K562 (cell line): ENCODE measurements around the gene YARS1. TPM values are rescaled to one million over a fixed set of nuclear protein-coding genes. Genes with fewer than 3 reads are reported as not detected.
A peak's percentile ranks its signal among the peaks of the same experiment; 100 is the strongest.

Experiments
- ATAC-seq: fragments of 200-7000 bp; cut with Tn5 transposase; 3 replicates; pipeline ENCODE4 v1.9.1; 2020; ENCODE audit warnings: moderate library complexity
- BruUV-seq: library from RNA; stranded (reverse); fragments of 400-500 nt; replicated peaks from 2 replicates; lab custom pipeline; 2021; lab: Mats Ljungman, UMichigan
- CTCF ChIA-PET: fragments of 300-600 bp; formaldehyde crosslinking; extraction: SDS; loops from one replicate; lab custom pipeline; 2021; ENCODE audit warnings: low intra/inter-chr PET ratio; lab: Yijun Ruan, JAX
- POLR2A ChIA-PET: fragments of 300-600, 350-650 bp; sonication (Branson Sonifier 250); formaldehyde crosslinking; extraction: SDS; loops from one replicate; lab custom pipeline; 2021; ENCODE audit warnings: antibody characterized with exemption, inconsistent platforms; lab: Yijun Ruan, JAX
- DNase-seq, 4 experiments: peaks; one replicate each; pipeline versions ENCODE4 v3.0.0 to v3.0.0-alpha.2; 2011 to 2018; ENCODE audit warnings: low spot score in 3 of 4, mixed read lengths in 3 of 4; ENCODE audit errors: extremely low read depth in 1 of 4
- FAIRE-seq: peaks from 2 replicates; lab custom pipeline; 2011; peaks lifted over from hg19 to GRCh38; lab: Jason Lieb, UNC
- H2AFZ ChIP-seq: 2 replicates; pipeline ENCODE4 v1.6.0; 2011; ENCODE audit warnings: low read depth, low read length, control low read depth, inconsistent platforms
- H3K27ac ChIP-seq: fragments of 200-600 bp; 3 replicates; pipeline ENCODE4 v1.8.0; 2011; ENCODE audit warnings: low read depth, mild to moderate bottlenecking, control low read depth, inconsistent platforms, low read length, moderate library complexity, mixed read lengths; ENCODE audit errors: extremely low read depth
- H3K27me3 ChIP-seq, 2 experiments: fragments of 300-600 bp in 1 of 2; 2 replicates in 1 of 2; 3 replicates in 1 of 2; pipeline versions ENCODE4 v1.6.0 to v1.8.0; 2011; ENCODE audit warnings: inconsistent platforms in 2 of 2, low read length in 2 of 2, mild to moderate bottlenecking in 1 of 2, mixed read lengths in 1 of 2, moderate library complexity in 1 of 2; ENCODE audit not compliant: control insufficient read depth in 2 of 2, insufficient read depth in 2 of 2
- H3K36me3 ChIP-seq: fragments of 300-600 bp; 3 replicates; pipeline ENCODE4 v1.8.0; 2011; ENCODE audit warnings: mild to moderate bottlenecking, low read length, inconsistent platforms; ENCODE audit not compliant: control insufficient read depth, insufficient read depth
- H3K4me1 ChIP-seq, 2 experiments: fragments of 200-600 bp in 1 of 2; replicated peaks in 1 of 2; 2 replicates in 1 of 2; 3 replicates in 1 of 2; pipeline versions ENCODE4 v1.5.1 to v1.8.0; 2011; ENCODE audit warnings: inconsistent platforms in 2 of 2, low read length in 2 of 2, mild to moderate bottlenecking in 1 of 2, mixed read lengths in 1 of 2, moderate library complexity in 1 of 2; ENCODE audit not compliant: control insufficient read depth in 2 of 2, insufficient read depth in 2 of 2
- H3K4me2 ChIP-seq: 2 replicates; pipeline ENCODE4 v1.6.1; 2011; ENCODE audit warnings: low read length, control low read depth, inconsistent platforms, mixed read lengths; ENCODE audit not compliant: insufficient read depth
- H3K4me3 ChIP-seq: fragments of 200-600 bp; sonication (generic), shearing (Covaris generic); 2 replicates; pipeline ENCODE4 v1.5.1; 2016; ENCODE audit warnings: control low read depth, inconsistent platforms
- H3K79me2 ChIP-seq: fragments of 200-600 bp; 3 replicates; pipeline ENCODE4 v1.8.0; 2011; ENCODE audit warnings: low read length, inconsistent platforms; ENCODE audit not compliant: control insufficient read depth, insufficient read depth
- H3K9ac ChIP-seq, 2 experiments: 2 replicates each; pipeline versions ENCODE4 v1.6.0 to v1.6.1; 2011; ENCODE audit warnings: low read depth in 2 of 2, low read length in 2 of 2, control low read depth in 1 of 2, inconsistent platforms in 1 of 2, mild to moderate bottlenecking in 1 of 2, mixed read lengths in 1 of 2; ENCODE audit not compliant: insufficient read depth in 1 of 2
- H3K9me1 ChIP-seq: one replicate; pipeline ENCODE4 v1.6.0; 2011; ENCODE audit warnings: inconsistent platforms, mild to moderate bottlenecking, low read length, moderate library complexity; ENCODE audit not compliant: control insufficient read depth, insufficient read depth
- H3K9me3 ChIP-seq: replicated peaks from 2 replicates; pipeline ENCODE4 v1.5.1; 2011; ENCODE audit warnings: low read depth, low read length, inconsistent platforms; ENCODE audit not compliant: control insufficient read depth, insufficient read depth
- H4K20me1 ChIP-seq: replicated peaks from 2 replicates; pipeline ENCODE4 v1.6.1; 2011; ENCODE audit warnings: low read length, inconsistent platforms, mixed read lengths; ENCODE audit not compliant: control insufficient read depth, insufficient read depth
- CTCF ChIP-seq, 3 experiments: IDR thresholded peaks in 2 of 3; conservative IDR thresholded peaks in 1 of 3; 2 replicates each; pipeline ENCODE4 v1.5.1; 2011 to 2012; ENCODE audit warnings: low read length in 3 of 3, mild to moderate bottlenecking in 3 of 3, control low read depth in 2 of 3, improper control_type of control experiment in 1 of 3, inconsistent platforms in 1 of 3, low read depth in 1 of 3, mixed read lengths in 1 of 3, moderate library complexity in 1 of 3; ENCODE audit not compliant: insufficient read depth in 2 of 3
- IRF9 ChIP-seq: fragments of 450-650 bp; IDR thresholded peaks from 2 replicates; pipeline ENCODE4 v1.6.1; 2016; ENCODE audit warnings: missing biosample characterization, missing genetic modification characterization
- MBD2 ChIP-seq: sonication (generic); IDR thresholded peaks from 2 replicates; pipeline ENCODE4 v1.6.1; 2016; ENCODE audit warnings: low read depth, borderline replicate concordance
- MEIS2 ChIP-seq: fragments of 450-650 bp; IDR thresholded peaks from 2 replicates; pipeline ENCODE4 v1.6.1; 2014; ENCODE audit warnings: mild to moderate bottlenecking; ENCODE audit not compliant: partially characterized antibody
- MLLT1 ChIP-seq, 2 experiments: fragments of 450-650 bp; IDR thresholded peaks; 2 replicates each; pipeline ENCODE4 v1.6.1; 2016
- NFE2L1 ChIP-seq: fragments of 450-650 bp; IDR thresholded peaks from 2 replicates; pipeline ENCODE4 v1.6.1; 2016; ENCODE audit warnings: missing genetic modification characterization, low read depth, mild to moderate bottlenecking, missing compliant biosample characterization, moderate library complexity, borderline replicate concordance
- NR0B1 ChIP-seq: fragments of 450-650 bp; IDR thresholded peaks from one replicate; pipeline ENCODE4 v1.6.1; 2018; ENCODE audit warnings: mild to moderate bottlenecking, moderate library complexity; ENCODE audit not compliant: partially characterized antibody
- PTBP1 ChIP-seq: fragments of 200-400 bp; formaldehyde crosslinking; IDR thresholded peaks from 2 replicates; pipeline ENCODE4 v1.6.1; 2017; ENCODE audit warnings: low read depth, low read length
- TRIM24 ChIP-seq, 2 experiments: fragments of 450-650 bp; IDR thresholded peaks; 2 replicates each; pipeline ENCODE4 v1.6.1; 2016
- ZNF263 ChIP-seq: sonication (generic); formaldehyde crosslinking; IDR thresholded peaks from 2 replicates; pipeline ENCODE4 v1.8.0; 2022; ENCODE audit warnings: mild to moderate bottlenecking, missing genetic modification reagents, borderline replicate concordance
- WGBS: fragments of 100-300 bp; shearing (Covaris generic); methylation state at CpG from one replicate; pipeline ENCODE4 v1.1.6; 2016; ENCODE audit warnings: low coverage, mixed read lengths; ENCODE audit not compliant: insufficient coverage; ENCODE audit errors: missing lambda C conversion rate; 5-methylcytosine and 5-hydroxymethylcytosine counted together
- in situ Hi-C: fragments of 300-500 bp; cut with MboI; formaldehyde crosslinking; loops from 4 replicates; pipeline ENCODE4 v1.15.0; 2018; ENCODE audit warnings: inconsistent platforms, mixed read lengths
- intact Hi-C: fragments of 100-400 bp; cut with micrococcal nuclease; formaldehyde crosslinking; loops from 2 replicates; pipeline ENCODE4 v1.14.2; 2022
- polyA plus RNA-seq, 8 experiments: library from polyadenylated mRNA; depleted of rRNA in 4 of 8; stranded (reverse) in 5 of 8; unstranded in 3 of 8; fragments of >200 nt; fragmentation: Nextera tagmentation in 2 of 8; fragmentation: Illumina TruSeq in 1 of 8; extraction: Ambion mirVana in 2 of 8; extraction: Trizol in 1 of 8; gene quantifications; 2 replicates each; pipeline versions ENCODE4 v1.2.1 to v1.2.3, GENCODE V29; 2011 to 2014; ENCODE audit warnings: inconsistent platforms in 1 of 8, missing spikeins in 1 of 8
- total RNA-seq, 7 experiments: library from RNA; depleted of rRNA in 6 of 7; stranded (reverse); fragments of >200 nt in 6 of 7; fragmentation: Illumina TruSeq in 2 of 7; extraction: Trizol in 2 of 7; gene quantifications; 2 replicates each; pipeline versions ENCODE4 v1.2.1 to v1.2.3, GENCODE V29; 2011 to 2021; ENCODE audit warnings: low replicate concordance in 1 of 7

Gene YARS1
- total and polyA plus RNA-seq, 9 of the 15 experiments (the other 6 are each of a cell fraction or from before 2014, with no cell fraction given) = 66.2 to 336 (median 201) TPM

GRCh38 chr1:32770741-32771548 lies 46.2 kb downstream of the YARS1 start (continued):
- TF ChIP-seq NR0B1 = no peak
- TF ChIP-seq, all 486 proteins: peak for 3

GRCh38 chr1:32770221-32770731 lies 46.9 kb downstream of the YARS1 start:
- in situ Hi-C loops = no loop called here
- Histone ChIP-seq H3K9me3 (no peaks in the 10 kb centered on the region), H3K27ac (no peak overlapping the region), H3K4me3 (no peak overlapping the region), H3K27me3 (no peaks in the 10 kb centered on the region), H3K36me3 (peaks cover 71% of the 10 kb centered on the region; the same call in 2 of the 3 replicates), H2AFZ (no peak overlapping the region), H3K9ac (0 out of 4 replicates have a peak overlapping the region, but pooled peaks of 1 of the 2 experiments have one; percentile 46), H3K9me1 (peaks cover 6% of the 10 kb centered on the region), H3K4me1 (peaks cover 12 to 45% of the 10 kb centered on the region in 2 experiments; a peak in 3 of 5 replicates), H4K20me1 (peaks cover 33% of the 10 kb centered on the region; the same call in 1 of the 2 replicates), H3K4me2 (no peak overlapping the region), H3K79me2 (peaks cover 17% of the 10 kb centered on the region; the same call in 2 of the 3 replicates)
- ChIA-PET CTCF (interaction anchor here (5.8 kb wide), 1 partner anchor 58 kb away, joined by 99 read pairs; no protein-coding TSS in a partner anchor), POLR2A (interaction anchor here (0.6 to 8.4 kb wide), 5 partner anchors 7 to 166 kb away, joined by 3 to 65 read pairs (median 4); no protein-coding TSS in a partner anchor)
- ATAC-seq (no peak), DNase-seq (peak in 1 of 4 experiments; percentile 32), FAIRE-seq (no peak)
- 90% methylated on average over 24 of the region's 25 CpGs for WGBS
- intact Hi-C loops = loop anchor here (5.0 kb wide), 2 partner anchors 102 to 248 kb away; partner anchors contain the start of gene FNDC5
- BruUV-seq = no TSS peak
- TF ChIP-seq ZNF263 (peak; percentile 72; the same call in 1 of the 2 replicates), MLLT1 (IDR thresholded peaks at IDR 0.05) (peak in 1 of 2 experiments; percentile 81; a peak in 1 of 4 replicates), IRF9 (no peak), MEIS2 (no peak), PTBP1 (no peak), CTCF (IDR thresholded peaks at IDR 0.05 in 2 of 3, conservative IDR thresholded peaks at IDR 0.05 in 1 of 3; ENCODE audit: insufficient read depth in 2 of 3, low read depth in 1 of 3, low read length in 3 of 3) (peak in 1 of 3 experiments; percentile 36; a peak in 2 of 6 replicates), MBD2 (no peak; the same call in 1 of the 2 replicates), TRIM24 (IDR thresholded peaks at IDR 0.05) (no peak), NFE2L1 (tag) (no peak)
